Skeletal muscle cell (primary cell): ENCODE measurements around the gene CHD6.

Source experiments
- DNase-seq: peaks from one replicate; pipeline ENCODE4 v3.0.0-alpha.2; 2010; ENCODE audit warnings: low read depth
- H3K4me3 ChIP-seq: 2 replicates; pipeline ENCODE4 v1.5.1; 2011; ENCODE audit warnings: low read depth, mild to moderate bottlenecking, control low read depth, low read length, moderate library complexity

Gene CHD6

GRCh38 chr20:41392295-41392694 is 225.9 kb downstream of the CHD6 start:
- no peak for DNase-seq
- H3K4me3 ChIP-seq, result no peak overlapping the region

- no peak for DNase-seq
These were observed 226.6 kb downstream of the CHD6 start for GRCh38 chr20:41391587-41392001.

GRCh38 chr20:41390889-41391288 is 227.3 kb downstream of the CHD6 start:
- no peak for DNase-seq
- H3K4me3 ChIP-seq, result no peak overlapping the region

More at GRCh38 chr20:41391587-41392001, 226.6 kb downstream of the CHD6 start:
- H3K4me3 ChIP-seq, result no peak overlapping the region

- DNase-seq, result no peak
These were observed 230.7 kb downstream of the CHD6 start for GRCh38 chr20:41387444-41387851.

GRCh38 chr20:41386502-41387427 is 231.4 kb downstream of the CHD6 start:
- no peak for DNase-seq

More at GRCh38 chr20:41387444-41387851, 230.7 kb downstream of the CHD6 start:
- H3K4me3 ChIP-seq, result no peak overlapping the region

GRCh38 chr20:41382791-41383305 is 235.3 kb downstream of the CHD6 start:
- DNase-seq, result no peak
- H3K4me3 ChIP-seq, result no peak overlapping the region

More at GRCh38 chr20:41386502-41387427, 231.4 kb downstream of the CHD6 start:
- no peak overlapping the region for H3K4me3 ChIP-seq

GRCh38 chr20:41380551-41381193 is 237.5 kb downstream of the CHD6 start:
- DNase-seq, result no peak

GRCh38 chr20:41379551-41379950 is 238.6 kb downstream of the CHD6 start:
- DNase-seq, result no peak

More at GRCh38 chr20:41380551-41381193, 237.5 kb downstream of the CHD6 start:
- no peak overlapping the region for H3K4me3 ChIP-seq

GRCh38 chr20:41377275-41377674 is 240.9 kb downstream of the CHD6 start:
- H3K4me3 ChIP-seq, result no peak overlapping the region
- no peak for DNase-seq

More at GRCh38 chr20:41379551-41379950, 238.6 kb downstream of the CHD6 start:
- no peak overlapping the region for H3K4me3 ChIP-seq

GRCh38 chr20:41376349-41376748 is 241.8 kb downstream of the CHD6 start:
- H3K4me3 ChIP-seq, result no peak overlapping the region
- no peak for DNase-seq

GRCh38 chr20:41375846-41376245 is 242.3 kb downstream of the CHD6 start:
- no peak for DNase-seq
- H3K4me3 ChIP-seq, result no peak overlapping the region

- H3K4me3 ChIP-seq, result no peak overlapping the region
- no peak for DNase-seq
These were observed 244.0 kb downstream of the CHD6 start for GRCh38 chr20:41373931-41374920.

GRCh38 chr20:41373251-41373783 is 244.9 kb downstream of the CHD6 start:
- no peak overlapping the region for H3K4me3 ChIP-seq
- no peak for DNase-seq

GRCh38 chr20:41371371-41371770 is 246.8 kb downstream of the CHD6 start:
- DNase-seq, result no peak
- H3K4me3 ChIP-seq, result no peak overlapping the region

- DNase-seq, result no peak
- no peak overlapping the region for H3K4me3 ChIP-seq
These were observed 248.0 kb downstream of the CHD6 start for GRCh38 chr20:41370176-41370575.

GRCh38 chr20:41369673-41370072 is 248.5 kb downstream of the CHD6 start:
- no peak overlapping the region for H3K4me3 ChIP-seq
- DNase-seq, result no peak

GRCh38 chr20:41367956-41368355 is 250.2 kb downstream of the CHD6 start:
- no peak for DNase-seq
- no peak overlapping the region for H3K4me3 ChIP-seq

- no peak for DNase-seq
- no peak overlapping the region for H3K4me3 ChIP-seq
These were observed 250.8 kb downstream of the CHD6 start for GRCh38 chr20:41367393-41367695.
